ENCODE measurements around the gene PARP11.

The PARP11 gene

GRCh38 chr12:3898756-3899155 is 25.6 kb upstream of the PARP11 start:
- Histone ChIP-seq H3K4me3 (ENCODE audit: low read length) (no peak overlapping the region), H3K36me3 (ENCODE audit: control insufficient read depth, insufficient read depth, low read length) (no peaks in the 10 kb centered on the region), H3K27me3 (ENCODE audit: control insufficient read depth, insufficient read depth, low read length) (peaks cover 3% of the 10 kb centered on the region), H3K9me3 (ENCODE audit: control insufficient read depth, low read length) (no peaks in the 10 kb centered on the region), H3K9ac (ENCODE audit: low read length) (no peak overlapping the region), H3K4me1 (ENCODE audit: control insufficient read depth, insufficient read depth, low read length) (no peaks in the 10 kb centered on the region)

GRCh38 chr12:3897371-3897971 is 24.3 kb upstream of the PARP11 start:
- H3K9ac ChIP-seq (ENCODE audit: low read length) = no peak overlapping the region
- no peak overlapping the region for H3K4me3 ChIP-seq (ENCODE audit: low read length)

GRCh38 chr12:3896801-3897351 is 23.7 kb upstream of the PARP11 start:
- no peaks in the 10 kb centered on the region for H3K4me1 ChIP-seq (ENCODE audit: control insufficient read depth, insufficient read depth, low read length)
- no peaks in the 10 kb centered on the region for H3K36me3 ChIP-seq (ENCODE audit: control insufficient read depth, insufficient read depth, low read length)
- H3K9me3 ChIP-seq (ENCODE audit: control insufficient read depth, low read length) = no peaks in the 10 kb centered on the region
- no peak overlapping the region for H3K4me3 ChIP-seq (ENCODE audit: low read length)
- no peak overlapping the region for H3K9ac ChIP-seq (ENCODE audit: low read length)
- H3K27me3 ChIP-seq (ENCODE audit: control insufficient read depth, insufficient read depth, low read length) = peaks cover 3% of the 10 kb centered on the region

More at GRCh38 chr12:3897371-3897971, 24.3 kb upstream of the PARP11 start:
- Histone ChIP-seq H3K36me3 (ENCODE audit: control insufficient read depth, insufficient read depth, low read length) (no peaks in the 10 kb centered on the region), H3K9me3 (ENCODE audit: control insufficient read depth, low read length) (no peaks in the 10 kb centered on the region), H3K27me3 (ENCODE audit: control insufficient read depth, insufficient read depth, low read length) (peaks cover 3% of the 10 kb centered on the region), H3K4me1 (ENCODE audit: control insufficient read depth, insufficient read depth, low read length) (no peaks in the 10 kb centered on the region)

GRCh38 chr12:3896356-3896755 is 23.2 kb upstream of the PARP11 start:
- H3K27me3 ChIP-seq (ENCODE audit: control insufficient read depth, insufficient read depth, low read length) = peaks cover 3% of the 10 kb centered on the region
- no peaks in the 10 kb centered on the region for H3K36me3 ChIP-seq (ENCODE audit: control insufficient read depth, insufficient read depth, low read length)
- no peak overlapping the region for H3K4me3 ChIP-seq (ENCODE audit: low read length)
- no peaks in the 10 kb centered on the region for H3K9me3 ChIP-seq (ENCODE audit: control insufficient read depth, low read length)
- no peaks in the 10 kb centered on the region for H3K4me1 ChIP-seq (ENCODE audit: control insufficient read depth, insufficient read depth, low read length)
- no peak overlapping the region for H3K9ac ChIP-seq (ENCODE audit: low read length)

- H3K36me3 ChIP-seq (ENCODE audit: control insufficient read depth, insufficient read depth, low read length) = no peaks in the 10 kb centered on the region
- no peaks in the 10 kb centered on the region for H3K4me1 ChIP-seq (ENCODE audit: control insufficient read depth, insufficient read depth, low read length)
- no peak overlapping the region for H3K4me3 ChIP-seq (ENCODE audit: low read length)
- no peaks in the 10 kb centered on the region for H3K9me3 ChIP-seq (ENCODE audit: control insufficient read depth, low read length)
- H3K27me3 ChIP-seq (ENCODE audit: control insufficient read depth, insufficient read depth, low read length) = no peaks in the 10 kb centered on the region
- H3K9ac ChIP-seq (ENCODE audit: low read length) = no peak overlapping the region
Observed at GRCh38 chr12:3892631-3893030, 19.4 kb upstream of the PARP11 start.

GRCh38 chr12:3891201-3891600 is 18.0 kb upstream of the PARP11 start:
- no peaks in the 10 kb centered on the region for H3K9me3 ChIP-seq (ENCODE audit: control insufficient read depth, low read length)
- H3K36me3 ChIP-seq (ENCODE audit: control insufficient read depth, insufficient read depth, low read length) = no peaks in the 10 kb centered on the region
- H3K4me3 ChIP-seq (ENCODE audit: low read length) = no peak overlapping the region
- no peak overlapping the region for H3K9ac ChIP-seq (ENCODE audit: low read length)
- no peaks in the 10 kb centered on the region for H3K4me1 ChIP-seq (ENCODE audit: control insufficient read depth, insufficient read depth, low read length)
- H3K27me3 ChIP-seq (ENCODE audit: control insufficient read depth, insufficient read depth, low read length) = no peaks in the 10 kb centered on the region

- no peaks in the 10 kb centered on the region for H3K36me3 ChIP-seq (ENCODE audit: control insufficient read depth, insufficient read depth, low read length)
Observed at GRCh38 chr12:3888659-3889058, 15.5 kb upstream of the PARP11 start.

GRCh38 chr12:3885277-3886094 is 12.3 kb upstream of the PARP11 start:
- Histone ChIP-seq H3K9ac (ENCODE audit: low read length) (no peak overlapping the region), H3K36me3 (ENCODE audit: control insufficient read depth, insufficient read depth, low read length) (no peaks in the 10 kb centered on the region), H3K4me1 (ENCODE audit: control insufficient read depth, insufficient read depth, low read length) (no peaks in the 10 kb centered on the region), H3K4me3 (ENCODE audit: low read length) (no peak overlapping the region), H3K9me3 (ENCODE audit: control insufficient read depth, low read length) (no peaks in the 10 kb centered on the region), H3K27me3 (ENCODE audit: control insufficient read depth, insufficient read depth, low read length) (peaks cover 7% of the 10 kb centered on the region)

More at GRCh38 chr12:3888659-3889058, 15.5 kb upstream of the PARP11 start:
- Histone ChIP-seq H3K9ac (ENCODE audit: low read length) (no peak overlapping the region), H3K4me3 (ENCODE audit: low read length) (no peak overlapping the region), H3K4me1 (ENCODE audit: control insufficient read depth, insufficient read depth, low read length) (no peaks in the 10 kb centered on the region), H3K9me3 (ENCODE audit: control insufficient read depth, low read length) (no peaks in the 10 kb centered on the region), H3K27me3 (ENCODE audit: control insufficient read depth, insufficient read depth, low read length) (no peaks in the 10 kb centered on the region)

GRCh38 chr12:3884671-3885070 is 11.5 kb upstream of the PARP11 start:
- H3K9ac ChIP-seq (ENCODE audit: low read length) = no peak overlapping the region
- H3K4me3 ChIP-seq (ENCODE audit: low read length) = no peak overlapping the region

GRCh38 chr12:3882896-3883564 is 9.8 kb upstream of the PARP11 start:
- Histone ChIP-seq H3K9ac (ENCODE audit: low read length) (no peak overlapping the region), H3K27me3 (ENCODE audit: control insufficient read depth, insufficient read depth, low read length) (peaks cover 7% of the 10 kb centered on the region), H3K4me3 (ENCODE audit: low read length) (no peak overlapping the region), H3K9me3 (ENCODE audit: control insufficient read depth, low read length) (no peaks in the 10 kb centered on the region), H3K36me3 (ENCODE audit: control insufficient read depth, insufficient read depth, low read length) (no peaks in the 10 kb centered on the region), H3K4me1 (ENCODE audit: control insufficient read depth, insufficient read depth, low read length) (no peaks in the 10 kb centered on the region)

More at GRCh38 chr12:3884671-3885070, 11.5 kb upstream of the PARP11 start:
- Histone ChIP-seq H3K4me1 (ENCODE audit: control insufficient read depth, insufficient read depth, low read length) (no peaks in the 10 kb centered on the region), H3K36me3 (ENCODE audit: control insufficient read depth, insufficient read depth, low read length) (no peaks in the 10 kb centered on the region), H3K9me3 (ENCODE audit: control insufficient read depth, low read length) (no peaks in the 10 kb centered on the region), H3K27me3 (ENCODE audit: control insufficient read depth, insufficient read depth, low read length) (peaks cover 7% of the 10 kb centered on the region)

GRCh38 chr12:3882406-3882805 is 9.2 kb upstream of the PARP11 start:
- Histone ChIP-seq H3K36me3 (ENCODE audit: control insufficient read depth, insufficient read depth, low read length) (no peaks in the 10 kb centered on the region), H3K4me1 (ENCODE audit: control insufficient read depth, insufficient read depth, low read length) (no peaks in the 10 kb centered on the region), H3K27me3 (ENCODE audit: control insufficient read depth, insufficient read depth, low read length) (peaks cover 7% of the 10 kb centered on the region), H3K9me3 (ENCODE audit: control insufficient read depth, low read length) (no peaks in the 10 kb centered on the region), H3K9ac (ENCODE audit: low read length) (no peak overlapping the region), H3K4me3 (ENCODE audit: low read length) (no peak overlapping the region)

Data from mucosa of stomach (tissue), 1 donor.